Mesothelial cell of epicardium (in vitro differentiated cells): Measurements from ENCODE around the gene PLXNA2. TPM values are rescaled to one million over a fixed set of nuclear protein-coding genes. Genes with fewer than 3 reads are reported as not detected.

Experiments
- DNase-seq, 2 experiments: peaks; one replicate each; pipeline ENCODE4 v3.0.0; 2021; ENCODE audit warnings: low spot score in 2 of 2; ENCODE audit not compliant: unreplicated experiment in 2 of 2
- H3K27ac Mint-ChIP-seq: 2 replicates; pipeline ENCODE4 v1.8.0; 2021; ENCODE audit warnings: mixed read lengths
- H3K27me3 Mint-ChIP-seq: 2 replicates; pipeline ENCODE4 v1.8.0; 2021; ENCODE audit warnings: low read depth, mixed read lengths
- H3K36me3 Mint-ChIP-seq: 2 replicates; pipeline ENCODE4 v1.8.0; 2021; ENCODE audit warnings: mixed read lengths
- H3K4me1 Mint-ChIP-seq: 2 replicates; pipeline ENCODE4 v1.8.0; 2021; ENCODE audit warnings: mixed read lengths
- H3K4me3 Mint-ChIP-seq: 2 replicates; pipeline ENCODE4 v1.8.0; 2021; ENCODE audit warnings: mild to moderate bottlenecking, moderate library complexity, mixed read lengths
- H3K9me3 Mint-ChIP-seq: 2 replicates; pipeline ENCODE4 v1.8.0; 2021; ENCODE audit warnings: mixed read lengths
- CTCF ChIP-seq: fragments of 200-600 bp; sonication (generic); IDR thresholded peaks from one replicate; pipeline ENCODE4 v1.5.0; 2021; ENCODE audit warnings: antibody characterized with exemption; ENCODE audit not compliant: unreplicated experiment
- total RNA-seq: library from RNA; stranded (reverse); gene quantifications from 3 replicates; pipeline ENCODE4 v1.2.1, GENCODE V29; 2021

Gene PLXNA2
- total RNA-seq, 1 donor from 2014 or later, result 14.7 TPM

DNA sequence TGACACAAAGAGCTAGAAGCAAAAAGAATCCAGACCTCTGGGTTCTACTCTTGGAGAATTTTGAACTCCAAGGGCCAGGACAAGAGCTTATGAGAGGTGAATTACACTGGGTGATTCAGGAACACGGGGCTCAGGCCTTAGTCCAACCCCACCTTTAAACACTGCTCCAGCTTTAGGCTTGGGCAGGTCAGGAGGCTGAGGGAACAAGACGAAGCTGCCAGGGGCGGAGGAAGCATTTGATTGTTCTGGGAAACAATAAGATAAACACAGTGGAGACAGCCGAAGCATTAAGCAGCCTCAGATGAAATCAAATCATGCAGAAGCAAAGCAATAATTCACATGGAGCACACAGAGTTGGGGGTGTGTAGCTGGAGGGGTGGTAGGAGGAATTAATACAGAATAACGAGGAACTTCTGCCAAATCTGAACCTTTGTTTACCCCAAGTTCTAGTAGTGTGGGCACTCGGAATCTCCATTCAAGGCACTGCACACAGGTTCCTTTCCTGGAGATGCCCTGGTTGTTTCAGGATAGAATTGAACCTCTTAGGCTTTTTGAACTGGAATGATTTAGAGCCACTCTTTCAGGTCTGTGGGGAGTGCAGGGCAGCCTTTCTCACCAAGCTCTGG lies 93.2 kb downstream of the PLXNA2 start:
- H3K4me3 Mint-ChIP-seq, result no peak overlapping the region
- no peak for TF ChIP-seq CTCF
- no peaks in the 10 kb centered on the region for H3K27me3 Mint-ChIP-seq
- H3K4me1 Mint-ChIP-seq, result peaks cover 17% of the 10 kb centered on the region
- no peak for DNase-seq
- no peaks in the 10 kb centered on the region for H3K9me3 Mint-ChIP-seq
- no peak overlapping the region for H3K27ac Mint-ChIP-seq
- H3K36me3 Mint-ChIP-seq, result no peaks in the 10 kb centered on the region

GRCh38 chr1:208149776-208150514 lies 94.2 kb downstream of the PLXNA2 start:
- no peak overlapping the region for H3K27ac Mint-ChIP-seq
- H3K4me1 Mint-ChIP-seq, result peaks cover 22% of the 10 kb centered on the region
- no peak overlapping the region for H3K4me3 Mint-ChIP-seq
- no peaks in the 10 kb centered on the region for H3K27me3 Mint-ChIP-seq
- DNase-seq, result no peak
- H3K36me3 Mint-ChIP-seq, result no peaks in the 10 kb centered on the region
- no peaks in the 10 kb centered on the region for H3K9me3 Mint-ChIP-seq
- TF ChIP-seq CTCF, result no peak

DNA sequence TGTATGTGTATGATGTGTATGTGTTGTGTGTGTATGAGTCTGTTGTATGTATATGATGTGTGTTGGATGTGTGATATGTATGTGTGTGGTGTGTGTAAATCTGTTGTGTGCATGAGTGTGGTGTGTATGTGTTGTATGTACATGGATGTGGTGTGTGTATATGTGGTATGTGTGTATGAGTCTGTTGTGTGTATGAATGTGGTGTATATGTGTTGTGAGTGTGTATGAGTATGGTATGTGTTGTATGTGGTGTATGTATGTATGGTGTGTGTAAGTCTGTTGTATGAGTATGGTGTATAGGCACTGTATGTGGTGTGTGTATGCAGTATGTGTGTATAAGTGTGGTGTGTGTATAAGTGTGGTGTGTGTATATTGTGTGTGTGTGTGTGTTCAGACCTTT lies 95.0 kb downstream of the PLXNA2 start:
- H3K4me3 Mint-ChIP-seq, result no peak overlapping the region
- no peak for DNase-seq
- TF ChIP-seq CTCF, result no peak
- H3K27me3 Mint-ChIP-seq, result no peaks in the 10 kb centered on the region
- no peaks in the 10 kb centered on the region for H3K9me3 Mint-ChIP-seq
- H3K4me1 Mint-ChIP-seq, result peaks cover 19% of the 10 kb centered on the region
- no peak overlapping the region for H3K27ac Mint-ChIP-seq
- H3K36me3 Mint-ChIP-seq, result no peaks in the 10 kb centered on the region

- Mint-ChIP-seq H3K4me1 (peaks cover 21% of the 10 kb centered on the region), H3K4me3 (no peak overlapping the region), H3K36me3 (no peaks in the 10 kb centered on the region), H3K27me3 (no peaks in the 10 kb centered on the region), H3K27ac (no peak overlapping the region), H3K9me3 (no peaks in the 10 kb centered on the region)
- no peak for TF ChIP-seq CTCF
- DNase-seq, result no peak
Measured at GRCh38 chr1:208148380-208148779, 95.8 kb downstream of the PLXNA2 start.

GRCh38 chr1:208146650-208147049 lies 97.5 kb downstream of the PLXNA2 start:
- no peak overlapping the region for H3K4me3 Mint-ChIP-seq
- H3K9me3 Mint-ChIP-seq, result no peaks in the 10 kb centered on the region
- TF ChIP-seq CTCF, result no peak
- peaks cover 38% of the 10 kb centered on the region for H3K4me1 Mint-ChIP-seq
- H3K36me3 Mint-ChIP-seq, result no peaks in the 10 kb centered on the region
- no peak overlapping the region for H3K27ac Mint-ChIP-seq
- H3K27me3 Mint-ChIP-seq, result no peaks in the 10 kb centered on the region
- DNase-seq, result no peak
